HG02870 (cell line): Measurements from ENCODE around the gene CROCC.

Source experiments
- ATAC-seq: cut with Tn5 transposase; IDR thresholded peaks from one replicate; pipeline ENCODE4 v1.9.1; 2021; ENCODE audit warnings: mild to moderate bottlenecking, moderate library complexity; ENCODE audit not compliant: unreplicated experiment

The CROCC gene

DNA sequence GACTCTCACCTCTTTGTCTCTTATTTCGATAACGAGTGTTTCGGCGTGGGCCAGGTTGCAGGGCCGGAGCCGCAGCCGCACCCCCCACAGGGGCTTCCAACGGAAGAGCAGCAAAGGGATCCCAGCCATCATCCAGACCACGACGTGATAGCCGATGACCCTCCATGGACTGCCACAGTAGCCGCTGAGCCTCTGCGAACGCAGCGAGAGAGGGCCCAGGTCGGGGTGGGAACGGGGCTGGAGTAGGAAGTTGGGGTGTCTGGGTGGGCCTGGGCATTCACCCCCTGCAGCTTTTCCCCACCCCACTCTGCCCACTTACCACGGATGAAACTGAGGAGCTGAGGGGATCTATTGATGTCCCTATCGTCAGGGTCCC, 83.6 kb downstream of the CROCC start:
- no peak for ATAC-seq

DNA sequence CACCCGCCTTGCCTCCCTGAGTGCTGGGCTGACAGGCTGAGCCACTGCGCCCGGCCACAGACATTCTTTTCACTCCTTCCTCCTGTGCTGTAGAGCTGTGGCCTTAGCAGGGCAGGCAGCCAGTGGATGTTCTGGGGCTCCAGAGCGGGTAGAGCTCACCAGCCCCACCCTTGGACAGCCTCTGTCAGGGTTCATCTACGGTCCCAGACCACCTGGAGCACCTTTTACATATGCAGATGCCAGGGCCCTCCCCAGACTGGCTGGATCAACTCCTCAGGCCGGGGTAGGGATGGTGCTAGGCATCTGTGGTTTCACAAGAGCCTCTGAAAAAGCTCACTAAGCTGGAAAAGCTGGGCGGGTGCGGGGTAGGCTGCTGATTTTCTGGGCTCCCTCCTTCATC, 85.4 kb downstream of the CROCC start:
- no peak for ATAC-seq

- no peak for ATAC-seq
Measured at GRCh38 chr1:17008208-17008855, 86.6 kb downstream of the CROCC start.

GRCh38 chr1:17009706-17010105, 88.0 kb downstream of the CROCC start:
- ATAC-seq: no peak

DNA sequence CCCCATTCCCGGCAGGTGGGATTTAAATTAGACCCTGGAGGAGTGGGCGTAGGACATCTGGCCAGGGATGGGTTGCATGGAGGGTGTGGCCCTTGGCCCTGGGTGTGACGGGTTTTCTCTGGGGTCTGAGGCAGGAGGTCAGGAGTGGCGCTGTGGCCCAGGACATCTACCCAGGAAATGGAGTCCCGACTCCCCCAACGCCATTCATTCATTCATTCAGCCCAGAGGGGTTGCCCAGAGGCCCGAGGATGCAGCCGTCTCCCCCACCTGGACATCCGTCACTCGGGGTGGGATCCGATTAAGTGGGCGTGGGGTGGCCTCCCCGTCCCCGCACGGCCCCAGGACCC, 89.3 kb downstream of the CROCC start:
- ATAC-seq: no peak

- peak; percentile 86 for ATAC-seq
Measured at GRCh38 chr1:17011439-17012307, 89.9 kb downstream of the CROCC start, which contains the start of gene ATP13A2. ATP13A2 (minus strand) TSS chr1:17011928; CDS start chr1:17011738, 190 bp downstream.

DNA sequence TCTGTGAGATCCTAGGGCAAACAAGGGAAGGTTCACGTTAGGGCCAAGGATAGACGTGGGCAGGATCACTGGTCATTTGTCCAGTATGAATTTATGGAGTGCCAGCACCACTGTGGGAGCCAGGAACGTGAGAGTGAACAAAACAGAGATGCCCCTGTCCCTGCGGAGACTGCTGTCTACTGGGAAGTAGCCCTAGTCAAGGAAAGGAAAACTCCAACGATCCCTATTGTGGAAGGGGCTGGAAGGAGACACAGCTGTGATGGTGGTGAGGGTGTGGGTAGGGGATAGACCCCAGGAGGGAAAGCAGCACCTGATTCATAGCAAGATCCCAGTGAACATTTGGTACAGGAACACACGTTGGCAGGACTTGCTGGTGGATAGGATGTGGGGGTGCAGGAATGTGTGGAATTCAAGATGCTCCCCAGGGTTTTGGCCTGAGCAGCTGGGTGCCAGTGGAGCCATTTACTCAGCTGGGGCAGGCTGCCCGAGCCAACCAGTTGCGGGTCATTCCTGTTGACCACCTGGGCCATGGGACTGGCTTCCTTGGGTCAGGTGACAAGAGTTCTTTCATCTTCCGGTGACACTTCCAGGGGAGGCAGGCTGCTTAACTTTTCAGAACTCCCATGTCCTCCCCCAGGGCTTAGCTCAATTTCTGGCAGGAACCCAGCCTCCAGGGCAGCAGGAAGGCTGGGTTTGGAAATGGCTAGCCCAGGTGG, 91.2 kb downstream of the CROCC start:
- no peak for ATAC-seq

DNA sequence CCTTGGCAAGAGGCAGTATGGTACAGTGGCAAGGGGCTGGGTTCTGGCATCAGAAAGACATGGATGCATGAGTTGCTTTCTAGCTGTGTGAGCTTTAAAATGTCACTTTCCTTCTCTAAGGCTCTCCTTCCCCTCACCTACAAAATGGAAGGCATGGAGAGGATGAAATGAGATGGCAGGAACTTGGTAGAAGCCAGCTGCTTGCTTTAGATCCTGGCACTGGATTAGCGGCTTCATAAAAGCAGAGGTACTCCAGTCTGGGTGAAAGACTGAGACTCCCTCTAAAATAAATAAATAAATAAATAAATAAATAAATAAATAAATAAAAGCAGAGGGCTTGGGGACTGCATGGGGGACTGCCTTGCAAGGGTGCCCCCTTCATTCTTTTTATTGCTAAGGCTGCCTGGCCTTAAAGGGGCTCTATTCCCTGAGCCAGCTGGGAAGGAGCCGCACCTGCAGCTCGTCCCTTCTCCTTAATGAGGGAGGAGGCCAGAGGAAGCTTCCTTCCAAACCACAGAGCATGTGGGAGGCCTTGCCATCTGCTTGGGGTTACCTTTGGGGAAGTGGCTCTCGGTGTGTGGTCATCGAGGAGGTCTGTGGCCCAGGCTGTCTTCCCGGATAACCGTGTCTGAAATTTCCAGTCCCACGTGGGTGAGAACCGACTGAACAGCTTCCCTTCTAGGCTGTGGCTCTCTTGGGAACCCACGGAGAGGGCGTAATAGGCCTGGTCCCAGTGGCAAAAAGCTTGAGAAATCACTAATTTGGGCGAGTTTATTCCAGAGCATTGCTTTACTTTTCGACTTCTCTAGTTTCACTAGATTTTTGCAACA, 92.0 kb downstream of the CROCC start:
- no peak for ATAC-seq

DNA sequence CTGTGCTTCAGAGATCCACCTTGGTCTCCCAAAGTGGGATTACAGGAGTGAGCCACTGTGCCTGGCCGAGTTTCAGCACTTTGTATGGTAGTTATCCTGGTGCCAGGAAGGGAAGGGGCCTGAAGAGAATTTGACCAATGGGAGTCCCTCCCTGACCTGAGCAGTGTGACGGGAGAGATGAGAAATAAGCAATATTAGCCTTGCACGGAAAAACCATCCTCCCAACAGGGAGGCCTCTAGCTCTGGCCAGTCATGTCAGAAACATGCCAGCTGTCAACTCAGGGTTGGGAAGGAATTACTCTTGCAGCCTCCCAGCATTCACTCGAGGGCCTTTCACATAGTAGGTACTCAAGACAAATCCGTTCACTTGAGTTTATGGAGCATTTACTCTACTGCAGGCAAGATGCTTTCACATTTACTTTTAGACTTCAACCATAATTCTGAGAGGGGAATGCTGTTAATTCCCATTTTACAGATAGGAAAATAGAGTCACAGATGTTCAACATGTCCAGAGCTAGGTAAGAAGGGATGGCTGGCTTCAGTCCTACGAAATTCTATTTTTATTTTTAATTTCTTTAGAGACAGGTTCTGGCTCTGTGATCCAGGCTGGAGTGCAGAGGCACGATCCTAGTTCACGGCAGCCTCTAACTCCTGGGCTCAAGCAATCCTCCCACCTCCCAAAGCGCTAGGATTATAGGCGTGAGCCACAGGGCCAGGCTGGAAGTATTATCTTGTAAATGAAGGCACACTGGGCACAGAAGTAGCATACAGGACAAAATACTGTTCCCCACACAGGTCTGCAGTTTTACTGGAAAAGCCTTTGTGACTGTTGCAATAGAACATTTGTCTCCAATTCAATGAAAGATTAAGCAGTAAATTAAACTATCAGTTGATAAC, 93.2 kb downstream of the CROCC start:
- no peak for ATAC-seq

DNA sequence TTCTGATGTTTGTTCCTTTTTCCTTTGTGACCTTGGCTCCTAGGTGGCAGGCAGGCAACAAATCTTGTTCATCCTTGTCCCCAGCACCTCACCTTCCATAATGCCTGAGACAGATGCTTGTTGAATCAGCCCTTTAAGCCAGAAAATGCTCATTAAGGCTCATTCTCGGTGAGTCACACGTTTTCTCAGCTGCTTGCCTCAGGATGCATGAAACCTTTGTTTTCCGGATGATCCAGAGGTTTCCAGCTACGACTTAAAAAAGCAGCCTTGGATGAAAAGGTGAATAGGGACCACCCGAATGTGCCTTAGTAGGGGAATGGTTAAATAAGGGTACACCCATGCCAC, 94.6 kb downstream of the CROCC start:
- no peak for ATAC-seq

DNA sequence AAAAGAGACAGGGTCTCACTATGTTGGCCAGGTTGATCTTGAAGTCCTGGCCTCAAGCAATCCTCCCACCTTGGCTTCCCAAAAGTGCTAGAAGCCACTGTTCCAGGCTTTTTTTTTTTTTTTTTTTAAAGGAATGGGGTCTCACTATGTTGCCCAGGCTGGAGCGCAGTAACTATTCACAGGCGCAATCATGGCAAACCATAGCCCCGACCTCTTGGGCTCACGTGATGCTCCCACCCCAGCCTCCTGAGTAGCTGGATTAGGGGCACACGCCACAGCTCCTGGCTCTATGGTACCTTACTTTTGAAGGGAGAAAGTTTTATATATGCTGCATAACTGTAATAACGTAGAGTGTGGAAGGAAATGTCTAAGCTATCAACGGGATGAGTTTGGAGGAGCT, 95.7 kb downstream of the CROCC start:
- ATAC-seq: no peak

GRCh38 chr1:17018849-17019248, 97.1 kb downstream of the CROCC start:
- ATAC-seq: no peak

- no peak for ATAC-seq
Measured at GRCh38 chr1:17020502-17020901, 98.8 kb downstream of the CROCC start.

DNA sequence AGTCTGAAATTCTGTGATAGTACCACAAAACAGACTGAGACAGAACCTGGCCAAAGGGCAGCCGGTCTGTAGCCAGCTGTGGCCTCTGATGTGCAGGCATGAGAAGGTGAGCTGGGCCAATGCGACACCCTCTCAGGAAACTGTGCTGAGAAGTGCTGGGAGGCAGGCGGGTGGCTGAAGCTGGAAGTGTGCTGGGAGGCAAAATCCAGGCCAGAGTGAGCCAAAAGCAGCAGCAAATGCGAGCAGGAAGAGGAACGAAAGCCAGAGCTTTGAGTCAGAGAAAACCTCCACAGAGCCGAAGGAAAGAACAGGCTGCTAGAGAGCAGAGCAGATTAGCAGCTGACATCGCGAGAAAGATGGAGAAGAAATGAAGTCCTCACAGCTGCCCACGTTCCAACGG, 100.2 kb downstream of the CROCC start:
- ATAC-seq: no peak
